NCI-H69 (cell line): ENCODE data around the gene MAFF.
A peak's percentile ranks its signal among the peaks of the same experiment; 100 is the strongest.

Source experiments
- DNase-seq: peaks from one replicate; lab custom pipeline; 2025; lab: John Stamatoyannopoulos, UW

MAFF gene

GRCh38 chr22:38248280-38248679 is 46.5 kb downstream of the MAFF start:
- no peak for DNase-seq

- DNase-seq = no peak
Observed at GRCh38 chr22:38249301-38249700, 47.5 kb downstream of the MAFF start.

GRCh38 chr22:38249803-38250642 is 48.2 kb downstream of the MAFF start:
- no peak for DNase-seq

GRCh38 chr22:38250643-38251340 is 49.0 kb downstream of the MAFF start:
- DNase-seq = no peak

GRCh38 chr22:38251341-38251692 is 49.5 kb downstream of the MAFF start:
- no peak for DNase-seq

GRCh38 chr22:38255697-38256096 is 53.9 kb downstream of the MAFF start:
- no peak for DNase-seq

GRCh38 chr22:38257181-38257580 is 55.4 kb downstream of the MAFF start:
- no peak for DNase-seq

- peak; percentile 95 for DNase-seq
Observed at GRCh38 chr22:38257650-38258250, 56.0 kb downstream of the MAFF start.

GRCh38 chr22:38258895-38259294 is 57.1 kb downstream of the MAFF start:
- DNase-seq = no peak

GRCh38 chr22:38259370-38259769 is 57.6 kb downstream of the MAFF start:
- DNase-seq = peak; percentile 25

- DNase-seq = no peak
Observed at GRCh38 chr22:38260761-38261681, 59.2 kb downstream of the MAFF start.

GRCh38 chr22:38262051-38262795 is 60.4 kb downstream of the MAFF start:
- peak; percentile 54 for DNase-seq

GRCh38 chr22:38264322-38264843 is 62.6 kb downstream of the MAFF start:
- no peak for DNase-seq
